GM23338 (cell line): Measurements from ENCODE around the gene SPATA4.

Experiments
- CREB1 ChIP-seq: fragments of 250-450 bp; sonication (Bioruptor Pico); IDR thresholded peaks from 2 replicates; pipeline ENCODE4 v1.5.0; 2020; ENCODE audit warnings: low read depth, mild to moderate bottlenecking, moderate library complexity
- ETS1 ChIP-seq: IDR thresholded peaks from 2 replicates; pipeline ENCODE4 v1.6.1; 2016; ENCODE audit warnings: antibody characterized with exemption
- EZH2 ChIP-seq: fragments of 200-600 bp; sonication (generic); IDR thresholded peaks from one replicate; pipeline ENCODE4 v1.8.0; 2017; ENCODE audit warnings: antibody characterized with exemption, mild to moderate bottlenecking, low read depth; ENCODE audit not compliant: unreplicated experiment
- EZH2phosphoT487 ChIP-seq: fragments of 200-600 bp; sonication (generic); IDR thresholded peaks from one replicate; pipeline ENCODE4 v1.8.1; 2018; ENCODE audit warnings: antibody characterized with exemption; ENCODE audit not compliant: unreplicated experiment
- JUNB ChIP-seq: IDR thresholded peaks from one replicate; pipeline ENCODE4 v1.6.1; 2016; ENCODE audit warnings: antibody characterized with exemption; ENCODE audit not compliant: unreplicated experiment
- POLR2AphosphoS5 ChIP-seq: IDR thresholded peaks from 2 replicates; pipeline ENCODE4 v1.6.1; 2016; ENCODE audit warnings: antibody characterized with exemption, low read depth
- STAT1 ChIP-seq: IDR thresholded peaks from one replicate; pipeline ENCODE4 v1.6.1; 2016; ENCODE audit warnings: antibody characterized with exemption; ENCODE audit not compliant: unreplicated experiment
- ZNF114 ChIP-seq: fragments of 250-450 bp; sonication (Bioruptor Pico); IDR thresholded peaks from 2 replicates; pipeline ENCODE4 v1.5.0; 2020; ENCODE audit warnings: mild to moderate bottlenecking, moderate library complexity
- ZNF462 ChIP-seq: fragments of 250-450 bp; sonication (Bioruptor Pico); IDR thresholded peaks from 2 replicates; pipeline ENCODE4 v1.5.0; 2020; ENCODE audit warnings: mild to moderate bottlenecking, moderate library complexity
- TF ChIP-seq, protein P1 (sequence below), 2 experiments: fragments of 200-600 bp in 1 of 2; sonication (generic) in 1 of 2; conservative IDR thresholded peaks; 2 replicates each; pipeline versions ENCODE4 v1.5.1 to v1.6.1; 2016 to 2017; ENCODE audit warnings: antibody characterized with exemption in 2 of 2, low read depth in 2 of 2, mild to moderate bottlenecking in 2 of 2, moderate library complexity in 1 of 2
- TF ChIP-seq, protein P2 (sequence below): IDR thresholded peaks from one replicate; pipeline ENCODE4 v1.6.1; 2018; ENCODE audit warnings: antibody characterized with exemption; ENCODE audit not compliant: unreplicated experiment

DNA sequence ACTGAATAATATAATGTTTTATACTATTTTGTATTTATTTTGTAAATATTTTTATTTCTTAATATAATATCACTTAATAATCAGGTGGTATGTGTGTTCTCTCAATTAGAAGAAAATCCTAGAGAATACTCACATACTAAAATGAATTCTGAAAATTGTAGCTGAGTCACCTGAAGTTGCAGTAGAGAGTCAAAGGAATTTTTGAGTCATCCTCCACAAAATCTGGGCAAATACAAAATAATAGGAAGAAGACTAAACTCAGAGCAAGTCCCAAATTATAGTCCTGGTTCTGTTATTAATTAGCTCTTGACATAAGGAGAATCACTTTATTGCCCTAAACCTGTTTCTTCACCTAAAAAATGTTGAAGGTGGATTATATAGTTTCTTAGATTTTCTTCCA lies 57.8 kb downstream of the SPATA4 start:
- TF ChIP-seq POLR2AphosphoS5 (no peak), CREB1 (no peak), EZH2phosphoT487 (no peak), EZH2 (no peak), STAT1 (no peak), ETS1 (no peak), ZNF114 (no peak), JUNB (no peak), ZNF462 (CRISPR knock-in tag) (no peak)
- TF ChIP-seq, protein P1, sequence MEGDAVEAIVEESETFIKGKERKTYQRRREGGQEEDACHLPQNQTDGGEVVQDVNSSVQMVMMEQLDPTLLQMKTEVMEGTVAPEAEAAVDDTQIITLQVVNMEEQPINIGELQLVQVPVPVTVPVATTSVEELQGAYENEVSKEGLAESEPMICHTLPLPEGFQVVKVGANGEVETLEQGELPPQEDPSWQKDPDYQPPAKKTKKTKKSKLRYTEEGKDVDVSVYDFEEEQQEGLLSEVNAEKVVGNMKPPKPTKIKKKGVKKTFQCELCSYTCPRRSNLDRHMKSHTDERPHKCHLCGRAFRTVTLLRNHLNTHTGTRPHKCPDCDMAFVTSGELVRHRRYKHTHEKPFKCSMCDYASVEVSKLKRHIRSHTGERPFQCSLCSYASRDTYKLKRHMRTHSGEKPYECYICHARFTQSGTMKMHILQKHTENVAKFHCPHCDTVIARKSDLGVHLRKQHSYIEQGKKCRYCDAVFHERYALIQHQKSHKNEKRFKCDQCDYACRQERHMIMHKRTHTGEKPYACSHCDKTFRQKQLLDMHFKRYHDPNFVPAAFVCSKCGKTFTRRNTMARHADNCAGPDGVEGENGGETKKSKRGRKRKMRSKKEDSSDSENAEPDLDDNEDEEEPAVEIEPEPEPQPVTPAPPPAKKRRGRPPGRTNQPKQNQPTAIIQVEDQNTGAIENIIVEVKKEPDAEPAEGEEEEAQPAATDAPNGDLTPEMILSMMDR (conservative IDR thresholded peaks at IDR 0.05; ENCODE audit: low read depth in 2 of 2): no peak
- TF ChIP-seq, protein P2, sequence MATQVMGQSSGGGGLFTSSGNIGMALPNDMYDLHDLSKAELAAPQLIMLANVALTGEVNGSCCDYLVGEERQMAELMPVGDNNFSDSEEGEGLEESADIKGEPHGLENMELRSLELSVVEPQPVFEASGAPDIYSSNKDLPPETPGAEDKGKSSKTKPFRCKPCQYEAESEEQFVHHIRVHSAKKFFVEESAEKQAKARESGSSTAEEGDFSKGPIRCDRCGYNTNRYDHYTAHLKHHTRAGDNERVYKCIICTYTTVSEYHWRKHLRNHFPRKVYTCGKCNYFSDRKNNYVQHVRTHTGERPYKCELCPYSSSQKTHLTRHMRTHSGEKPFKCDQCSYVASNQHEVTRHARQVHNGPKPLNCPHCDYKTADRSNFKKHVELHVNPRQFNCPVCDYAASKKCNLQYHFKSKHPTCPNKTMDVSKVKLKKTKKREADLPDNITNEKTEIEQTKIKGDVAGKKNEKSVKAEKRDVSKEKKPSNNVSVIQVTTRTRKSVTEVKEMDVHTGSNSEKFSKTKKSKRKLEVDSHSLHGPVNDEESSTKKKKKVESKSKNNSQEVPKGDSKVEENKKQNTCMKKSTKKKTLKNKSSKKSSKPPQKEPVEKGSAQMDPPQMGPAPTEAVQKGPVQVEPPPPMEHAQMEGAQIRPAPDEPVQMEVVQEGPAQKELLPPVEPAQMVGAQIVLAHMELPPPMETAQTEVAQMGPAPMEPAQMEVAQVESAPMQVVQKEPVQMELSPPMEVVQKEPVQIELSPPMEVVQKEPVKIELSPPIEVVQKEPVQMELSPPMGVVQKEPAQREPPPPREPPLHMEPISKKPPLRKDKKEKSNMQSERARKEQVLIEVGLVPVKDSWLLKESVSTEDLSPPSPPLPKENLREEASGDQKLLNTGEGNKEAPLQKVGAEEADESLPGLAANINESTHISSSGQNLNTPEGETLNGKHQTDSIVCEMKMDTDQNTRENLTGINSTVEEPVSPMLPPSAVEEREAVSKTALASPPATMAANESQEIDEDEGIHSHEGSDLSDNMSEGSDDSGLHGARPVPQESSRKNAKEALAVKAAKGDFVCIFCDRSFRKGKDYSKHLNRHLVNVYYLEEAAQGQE: no peak
